GM19240 (cell line): ENCODE data around the gene HOXB3.

Source experiments
- DNase-seq: peaks from one replicate; pipeline ENCODE4 v3.0.0; 2011; ENCODE audit warnings: low spot score; ENCODE audit not compliant: insufficient read length

The HOXB3 gene

DNA sequence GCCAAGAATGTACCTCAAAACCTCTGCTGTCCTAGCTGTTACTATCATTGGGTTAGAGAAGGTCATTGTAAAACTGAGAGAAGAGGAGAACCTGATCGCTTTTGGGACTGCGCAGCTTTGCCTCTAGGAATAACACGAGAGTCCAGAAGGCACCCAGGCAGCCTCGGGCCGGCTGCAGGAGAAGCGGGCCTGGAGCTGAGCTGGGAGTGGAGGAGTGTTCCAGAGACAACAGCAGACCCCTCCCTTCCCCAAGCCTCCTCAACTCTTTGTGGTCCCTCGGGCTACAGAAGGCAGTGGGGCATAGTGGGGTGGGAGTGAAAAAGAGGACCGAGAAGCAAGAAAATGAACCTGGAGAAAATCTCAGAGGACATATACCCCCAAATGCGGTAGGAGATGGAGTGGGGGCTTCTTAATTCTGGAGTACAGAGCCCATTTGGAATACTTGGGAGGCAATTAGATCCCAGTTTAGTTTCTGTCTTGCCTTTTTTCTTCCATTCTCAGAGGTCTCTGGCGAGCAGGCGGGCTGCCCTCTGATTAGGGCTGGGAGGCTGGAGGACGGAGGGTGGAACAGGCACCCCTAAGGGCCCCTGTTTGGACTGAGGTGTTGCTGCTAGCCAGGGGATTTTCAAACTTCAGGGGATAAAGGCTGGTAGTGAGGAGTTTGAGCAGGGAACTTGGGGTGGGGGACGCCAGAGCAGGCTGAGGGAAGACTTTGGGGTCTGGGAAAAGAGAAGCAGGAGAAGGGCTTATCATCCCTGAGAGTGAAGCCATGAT lies 31.8 kb downstream of the HOXB3 start:
- DNase-seq = no peak

DNA sequence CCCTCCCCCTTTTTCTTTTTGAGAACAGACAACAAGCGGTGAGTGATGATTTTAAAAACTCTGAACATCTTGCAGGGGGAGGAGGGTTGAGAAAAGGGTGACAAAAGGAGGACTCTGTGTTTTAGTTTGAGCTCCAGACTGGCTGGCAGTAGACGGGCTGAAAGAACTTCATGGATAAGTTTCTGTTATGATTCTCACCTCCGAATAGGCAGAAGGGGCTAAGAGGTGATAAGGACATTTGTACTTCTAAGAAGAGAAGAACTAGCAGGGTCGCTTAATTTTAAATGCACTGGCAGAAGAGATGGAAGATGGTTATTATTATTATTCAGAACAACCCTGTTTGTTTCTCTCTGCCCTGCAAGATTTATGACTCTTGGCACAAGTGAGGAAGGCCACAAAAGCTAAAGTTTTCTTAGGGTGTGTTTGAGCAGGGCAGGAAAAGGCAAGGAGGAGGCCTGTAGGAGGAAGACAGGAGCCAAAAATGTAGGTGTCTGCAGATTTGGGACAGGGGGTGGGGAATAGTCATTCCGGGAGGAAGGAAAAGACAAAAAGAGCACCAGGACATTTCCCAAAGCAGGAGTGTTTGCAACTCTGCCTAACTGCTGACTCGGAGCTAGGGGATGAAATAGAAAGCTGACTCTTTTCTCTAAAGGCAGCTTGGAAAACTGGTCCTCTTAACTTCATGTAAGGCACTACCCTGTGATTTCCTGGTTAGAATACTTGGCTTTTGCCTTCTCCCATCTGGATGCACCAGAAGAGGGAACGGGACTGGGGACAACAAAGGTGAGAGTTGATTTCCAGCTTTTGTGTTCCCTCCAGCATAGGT lies 33.3 kb downstream of the HOXB3 start:
- DNase-seq = no peak

DNA sequence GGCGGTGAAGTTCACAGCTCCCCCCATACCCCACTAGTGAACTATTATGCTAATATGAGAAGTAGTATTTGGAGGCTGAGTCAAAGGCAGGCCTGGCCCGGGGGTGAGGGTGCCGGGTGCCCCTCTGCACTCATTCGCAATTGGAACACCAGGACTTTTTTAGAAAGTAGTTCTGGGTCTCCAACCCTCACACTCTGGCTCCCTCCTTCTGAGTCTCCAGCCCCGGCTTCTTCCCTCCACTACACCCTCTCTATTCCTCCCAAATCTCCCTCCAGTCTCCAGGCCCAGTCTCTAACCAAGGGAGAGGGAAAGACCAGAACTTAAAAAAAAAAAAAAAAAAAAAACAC lies 33.8 kb downstream of the HOXB3 start:
- no peak for DNase-seq

DNA sequence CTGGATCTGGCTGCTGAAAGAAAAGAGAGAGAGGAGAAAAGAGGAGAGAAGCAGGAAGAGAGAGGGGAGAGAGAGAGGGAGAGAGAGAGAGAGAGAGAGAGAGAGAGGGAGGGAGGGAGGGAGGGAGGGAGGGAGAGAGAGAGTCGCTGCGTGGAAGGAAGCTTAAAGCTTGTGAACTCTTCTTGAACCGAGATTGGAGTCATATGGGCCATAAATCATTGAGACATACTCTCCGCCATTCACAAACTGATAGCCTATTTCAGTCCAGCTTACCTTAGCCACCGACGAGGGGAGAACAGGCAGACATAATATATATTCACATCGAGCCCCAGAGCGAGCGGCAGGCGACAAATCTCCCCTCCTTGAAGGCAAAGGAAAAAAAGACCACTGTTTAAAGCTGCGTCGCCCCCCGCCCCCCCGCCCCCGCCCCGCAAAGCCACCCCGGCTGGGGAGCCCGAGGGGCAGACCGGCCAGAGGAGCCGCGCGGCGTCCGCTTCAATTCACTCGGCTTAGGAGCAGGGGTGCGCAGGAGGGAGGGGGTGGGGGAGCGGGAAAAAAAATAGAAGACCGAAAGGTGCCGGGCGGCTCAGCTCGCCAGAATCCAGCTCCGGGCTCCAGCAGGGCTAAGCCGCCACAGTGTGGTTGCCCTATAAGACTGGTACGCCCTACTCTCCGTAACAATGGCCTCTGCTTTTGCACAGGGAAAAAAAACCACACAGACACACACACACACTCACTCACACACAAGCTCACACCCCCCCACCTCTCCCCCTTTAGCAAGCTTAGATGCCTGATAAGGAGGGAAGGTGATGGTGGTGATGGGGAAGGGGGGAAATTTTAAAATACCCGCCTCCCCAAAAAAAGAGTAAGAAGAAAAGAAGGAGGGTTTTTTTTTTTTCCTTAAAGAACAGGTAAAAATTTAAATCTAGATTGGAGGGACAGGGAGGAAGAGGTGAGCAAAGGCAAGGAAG lies 34.5 kb downstream of the HOXB3 start:
- DNase-seq = no peak

DNA sequence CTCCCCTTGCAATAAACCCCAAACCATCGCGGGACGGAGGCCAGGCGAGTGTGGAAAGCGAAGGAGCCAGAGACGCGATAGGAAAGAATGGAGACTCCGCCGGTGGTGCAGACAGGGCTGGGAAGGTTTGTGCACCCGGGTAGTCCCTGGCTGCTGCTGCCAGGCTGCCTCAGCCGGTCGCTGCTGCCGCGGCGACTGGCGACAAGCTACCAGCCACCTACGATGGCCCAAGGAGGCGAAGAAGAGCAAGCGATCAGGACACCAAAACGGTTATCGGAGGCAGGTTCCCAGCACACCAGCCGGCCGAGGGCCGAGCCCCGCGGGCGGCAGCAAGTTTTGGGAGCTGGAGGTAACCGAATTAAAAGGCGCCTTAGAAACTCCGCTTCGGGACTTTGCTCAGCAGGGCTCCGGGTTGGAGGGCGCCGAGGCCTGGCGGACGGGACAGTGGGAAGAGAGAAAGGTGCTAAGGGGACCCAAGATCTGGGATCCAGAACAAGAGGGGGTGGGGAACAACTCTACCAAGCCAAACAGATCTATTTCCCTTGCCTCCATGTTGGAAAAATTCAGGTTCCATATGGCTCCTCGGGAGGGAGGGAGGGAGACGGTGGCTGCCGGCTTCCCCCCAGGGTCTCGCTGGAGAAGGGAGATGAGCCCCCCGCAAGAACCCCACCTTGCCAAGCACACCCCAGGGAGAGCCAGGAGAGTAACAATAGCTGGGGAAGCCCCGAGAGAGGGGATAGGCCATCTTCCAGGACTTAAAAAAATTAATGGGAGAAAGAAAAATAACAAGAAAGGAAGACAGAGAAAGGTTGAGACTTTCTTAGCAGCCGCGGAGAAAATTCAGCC lies 35.4 kb downstream of the HOXB3 start:
- no peak for DNase-seq

DNA sequence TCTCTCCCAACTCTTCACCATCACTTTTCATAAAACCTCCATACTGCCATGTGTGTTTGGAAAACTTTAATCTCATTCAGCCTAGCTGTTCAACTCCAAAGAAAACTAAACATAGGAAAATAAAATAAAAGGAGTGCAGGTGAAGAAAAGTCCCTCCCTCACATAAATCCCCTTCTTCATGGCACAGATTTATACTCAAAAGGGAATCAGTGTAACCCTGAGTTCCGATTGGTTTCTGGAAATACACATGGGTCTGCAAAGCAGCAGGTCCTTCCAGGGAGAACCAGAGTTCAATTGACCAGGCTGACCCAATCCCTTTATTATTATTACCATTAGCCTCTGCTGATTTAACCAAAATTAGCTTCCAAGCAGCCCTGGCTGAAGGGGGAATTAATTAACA lies 36.2 kb downstream of the HOXB3 start:
- DNase-seq = no peak

DNA sequence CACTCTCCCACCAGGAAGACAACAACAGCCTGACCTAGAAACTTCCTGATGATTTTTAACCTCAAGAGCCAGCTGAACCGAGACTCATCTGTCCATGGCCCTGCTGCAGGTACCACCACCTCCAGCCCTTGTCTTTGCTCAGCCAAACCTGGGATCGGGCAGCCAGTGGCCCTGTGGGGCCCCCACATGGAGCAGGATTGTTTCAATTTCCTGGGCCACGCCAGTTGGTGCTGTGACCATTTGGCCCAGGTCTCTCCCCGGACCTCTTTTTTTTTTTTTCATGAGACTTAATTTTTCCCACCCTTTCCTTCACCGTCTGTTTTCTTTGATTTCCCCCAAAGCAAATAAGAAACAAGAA lies 36.9 kb downstream of the HOXB3 start:
- no peak for DNase-seq

DNA sequence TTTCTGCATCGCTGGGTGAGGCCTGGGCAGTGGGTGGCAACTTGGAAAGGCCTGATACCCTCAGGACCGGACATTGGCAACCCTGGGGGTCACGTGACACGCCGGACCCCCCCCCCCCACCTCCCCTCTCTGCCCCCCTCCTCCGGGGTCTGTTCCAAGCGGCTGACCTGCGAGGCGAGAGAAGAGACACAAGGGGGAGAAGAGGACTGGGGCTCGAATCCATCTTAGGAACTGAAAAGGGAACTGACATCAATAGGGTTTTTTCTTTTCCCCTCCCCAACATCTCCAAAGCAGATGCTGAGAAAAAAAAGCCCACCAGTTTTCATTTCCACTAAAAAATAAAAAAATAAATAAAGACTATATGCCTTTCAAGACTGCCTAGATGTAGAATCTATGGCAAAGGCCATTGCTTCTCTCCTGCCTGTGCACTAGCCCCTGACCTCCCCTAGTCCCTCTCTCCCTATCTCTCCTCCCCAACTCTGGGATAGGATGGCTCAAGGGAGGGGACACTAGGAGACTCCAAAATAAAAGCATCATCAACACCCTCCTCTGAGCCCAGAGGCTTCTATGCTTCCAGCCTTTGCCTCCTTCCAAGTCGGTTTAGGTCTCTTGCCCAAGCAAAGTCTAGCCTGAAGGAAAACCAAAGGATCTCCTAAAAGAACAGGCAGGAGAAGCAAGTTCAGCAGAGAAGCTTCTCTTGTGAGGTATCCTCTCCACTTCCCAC lies 37.4 kb downstream of the HOXB3 start:
- no peak for DNase-seq

DNA sequence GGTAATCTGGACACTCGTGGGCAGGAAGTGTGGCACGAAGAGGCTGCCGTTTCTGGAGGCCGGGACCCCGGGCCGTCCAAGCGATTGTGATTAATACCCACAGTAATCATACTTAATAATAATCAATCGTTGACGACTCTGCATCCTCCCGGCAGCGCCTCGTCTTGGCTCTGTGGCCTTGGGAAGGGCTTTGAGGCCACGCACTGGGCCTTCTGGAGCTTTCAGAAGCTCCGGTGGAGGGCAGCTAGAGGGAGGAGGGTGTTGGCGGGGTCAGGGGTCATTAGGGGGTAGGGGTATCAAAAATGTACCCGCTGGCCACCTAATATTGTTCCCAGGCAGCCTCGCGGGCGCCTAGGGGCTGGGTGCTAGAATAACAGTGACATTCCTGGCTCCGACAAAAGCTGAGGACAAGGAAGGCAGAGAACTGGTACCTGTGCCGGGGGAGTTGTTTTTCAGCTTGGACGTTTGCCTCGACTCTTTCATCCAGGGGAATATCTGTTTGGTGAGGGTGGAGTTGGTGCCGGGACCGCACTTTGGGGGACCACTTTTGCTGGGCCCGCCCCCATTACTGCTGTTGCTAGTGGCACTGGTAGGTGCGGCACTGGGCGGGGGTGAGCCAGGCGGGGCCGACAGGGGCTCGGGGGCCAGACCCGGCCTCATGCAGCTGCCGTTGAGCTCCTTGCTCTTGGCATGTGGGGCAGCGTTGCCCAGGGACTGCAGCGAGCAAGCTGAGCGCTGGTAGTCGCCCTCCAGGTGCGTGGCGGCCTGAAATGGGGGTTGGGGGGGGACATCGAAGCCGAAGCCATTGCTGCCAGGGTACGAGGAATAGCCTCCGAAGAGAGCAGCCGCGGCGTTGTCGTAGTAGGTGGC lies 38.2 kb downstream of the HOXB3 start:
- DNase-seq = no peak

DNA sequence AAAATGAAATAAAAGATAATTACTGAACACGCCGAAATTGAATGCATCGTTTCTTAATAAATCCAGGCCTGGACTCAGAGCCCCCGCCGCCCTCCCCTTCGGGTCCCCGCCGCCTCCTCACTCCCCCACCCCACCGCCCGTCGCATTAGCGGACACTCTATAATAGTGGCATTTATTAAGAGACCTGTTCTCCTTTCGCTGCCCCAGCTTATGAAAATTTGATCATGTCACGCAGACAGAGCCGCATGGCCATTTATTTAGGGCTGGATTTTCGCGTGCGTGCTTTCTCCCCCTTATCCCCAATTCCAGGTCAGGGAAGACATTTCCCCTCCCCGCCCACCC lies 38.9 kb downstream of the HOXB3 start:
- DNase-seq = no peak

DNA sequence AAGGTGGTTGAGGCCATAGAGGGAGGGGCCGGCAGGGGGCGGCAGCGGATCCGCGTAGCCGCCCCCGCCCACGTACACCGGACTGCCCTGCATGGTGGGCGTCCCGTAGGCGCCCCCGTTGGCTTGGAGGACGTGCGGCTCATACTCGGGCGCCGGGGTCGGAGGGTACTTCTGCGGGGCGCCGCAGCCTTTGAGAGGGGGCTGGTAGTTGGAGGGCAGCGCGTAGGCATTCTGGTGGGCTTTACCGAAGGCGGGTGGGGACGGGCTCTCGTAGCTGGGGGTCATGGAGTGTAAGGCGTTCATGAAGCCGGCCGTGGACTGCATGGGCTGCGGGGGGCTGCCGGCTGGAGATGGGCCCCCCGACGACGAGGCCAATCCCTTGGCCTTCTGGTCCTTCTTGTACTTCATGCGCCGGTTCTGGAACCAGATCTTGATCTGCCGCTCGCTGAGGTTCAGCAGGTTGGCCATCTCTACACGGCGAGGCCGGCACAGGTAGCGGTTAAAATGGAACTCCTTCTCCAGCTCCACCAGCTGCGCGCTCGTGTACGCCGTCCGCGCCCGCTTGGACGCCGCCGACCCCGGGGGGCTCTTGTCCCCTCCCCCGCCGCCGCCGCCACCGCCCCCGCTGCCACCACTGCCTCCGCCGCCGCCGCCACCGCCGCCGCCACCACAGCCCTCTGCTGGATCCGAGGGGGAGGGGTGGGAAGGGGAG lies 39.4 kb downstream of the HOXB3 start:
- no peak for DNase-seq

DNA sequence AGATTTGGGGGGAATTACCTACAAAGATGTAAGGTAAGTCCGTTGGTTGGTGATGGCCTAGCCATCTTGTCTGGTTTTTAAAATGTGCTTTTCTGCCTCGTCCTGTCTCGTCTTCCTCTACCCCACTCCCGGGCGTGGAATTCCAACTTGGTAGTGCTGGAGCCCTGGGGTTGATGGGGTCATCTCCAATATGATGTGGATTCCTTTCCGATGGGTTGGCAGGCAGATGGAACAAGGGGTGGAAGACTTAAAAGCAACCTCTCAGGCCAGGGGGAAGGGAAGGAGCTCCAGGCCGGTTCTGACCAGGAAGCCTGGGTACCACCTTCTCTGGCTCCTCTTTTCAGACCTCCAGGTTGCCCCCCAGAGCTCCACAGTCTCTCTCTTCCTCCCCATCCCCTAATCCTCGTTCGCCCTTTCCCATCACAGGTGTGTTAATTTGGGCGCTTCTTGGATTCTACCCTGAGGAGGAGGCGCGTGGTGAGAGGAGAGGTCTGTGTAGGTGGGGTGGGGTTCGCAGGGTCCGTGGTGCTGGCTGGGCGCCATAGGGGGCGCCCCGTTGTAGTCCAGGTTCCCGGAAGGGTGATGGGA lies 40.0 kb downstream of the HOXB3 start:
- DNase-seq = no peak

DNA sequence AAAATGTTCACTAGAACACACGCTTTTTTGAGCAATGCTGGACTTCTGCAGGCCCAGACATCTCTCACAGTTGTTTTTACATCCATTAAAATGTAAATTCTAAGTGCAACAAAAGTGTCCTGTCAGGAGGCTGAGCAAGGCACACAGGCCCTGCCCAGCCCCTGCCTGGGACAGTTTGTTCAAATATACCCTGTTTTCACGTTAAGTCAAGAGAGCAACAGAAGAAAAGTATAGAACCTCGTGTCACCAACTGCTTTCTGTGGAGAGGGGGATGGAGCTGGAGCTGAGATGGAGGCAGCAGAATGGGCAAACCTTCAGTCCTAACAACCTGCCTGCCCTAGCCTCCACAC lies 40.8 kb downstream of the HOXB3 start:
- no peak for DNase-seq

DNA sequence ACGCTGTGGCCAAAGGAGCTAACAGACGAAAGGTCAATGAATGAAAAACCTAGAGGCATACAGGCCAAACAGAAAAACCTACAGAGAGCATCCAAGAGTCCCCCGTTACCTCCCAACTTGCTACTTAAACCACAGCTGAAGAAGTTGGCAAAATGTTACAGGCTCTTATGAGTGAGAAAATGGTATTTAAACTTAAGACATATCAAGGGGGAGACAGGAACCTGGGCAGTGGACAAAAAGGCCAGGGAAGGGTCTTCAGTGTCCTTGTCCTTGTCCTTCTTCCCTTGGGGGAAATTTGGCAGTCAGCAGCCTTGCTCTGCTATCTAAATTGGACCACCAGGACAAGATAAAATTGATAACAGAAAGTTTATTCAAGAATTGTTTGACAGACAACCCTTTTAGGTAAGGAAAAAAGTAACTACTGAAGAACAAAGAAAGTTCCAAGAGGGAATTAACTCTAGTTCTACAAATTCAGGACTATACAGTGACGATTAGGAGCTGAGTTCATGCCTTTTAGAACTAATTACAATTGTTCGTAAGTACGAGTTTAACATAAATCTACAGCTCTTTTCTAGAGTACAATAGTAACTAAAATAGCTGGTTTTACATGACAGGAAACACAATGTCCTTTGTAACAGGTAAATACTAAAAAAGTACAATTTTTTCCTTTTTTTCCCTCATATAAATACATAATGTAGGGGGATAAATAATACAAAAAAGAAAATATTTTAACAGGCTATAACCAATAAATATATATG lies 41.3 kb downstream of the HOXB3 start:
- no peak for DNase-seq

DNA sequence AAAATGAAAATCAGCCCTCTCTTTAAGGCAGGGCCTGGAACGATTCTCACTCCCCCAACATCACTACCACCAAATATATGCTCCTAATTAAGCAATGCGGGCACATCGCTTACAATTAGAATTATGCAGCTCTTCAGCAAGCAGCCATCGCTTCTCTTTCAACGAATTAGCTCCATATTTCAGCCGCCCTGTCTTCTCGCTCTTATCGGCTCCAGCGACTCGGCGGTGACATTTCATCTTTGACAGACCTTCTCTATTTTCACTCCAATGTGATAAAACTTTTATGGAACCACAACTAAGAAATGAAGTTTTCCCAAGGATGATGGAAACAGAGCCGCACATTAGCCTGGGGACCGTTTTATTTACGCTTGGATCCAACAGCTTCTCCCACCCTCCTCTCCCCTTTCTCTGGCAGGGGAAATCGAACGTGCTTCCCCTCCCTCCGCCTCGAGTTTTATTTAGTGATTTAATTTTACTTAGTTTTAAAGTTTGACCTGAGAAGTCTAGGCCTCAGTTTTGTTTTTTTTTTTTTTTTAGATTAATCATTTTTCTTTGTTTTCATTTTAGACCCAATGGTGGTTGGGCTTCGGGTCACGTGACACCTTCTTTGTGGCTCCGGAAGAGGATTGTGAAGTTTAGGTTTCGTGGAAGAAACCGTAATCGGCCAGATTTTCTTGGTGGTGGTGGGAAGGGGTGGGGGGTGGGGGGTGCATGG lies 42.1 kb downstream of the HOXB3 start:
- no peak for DNase-seq

DNA sequence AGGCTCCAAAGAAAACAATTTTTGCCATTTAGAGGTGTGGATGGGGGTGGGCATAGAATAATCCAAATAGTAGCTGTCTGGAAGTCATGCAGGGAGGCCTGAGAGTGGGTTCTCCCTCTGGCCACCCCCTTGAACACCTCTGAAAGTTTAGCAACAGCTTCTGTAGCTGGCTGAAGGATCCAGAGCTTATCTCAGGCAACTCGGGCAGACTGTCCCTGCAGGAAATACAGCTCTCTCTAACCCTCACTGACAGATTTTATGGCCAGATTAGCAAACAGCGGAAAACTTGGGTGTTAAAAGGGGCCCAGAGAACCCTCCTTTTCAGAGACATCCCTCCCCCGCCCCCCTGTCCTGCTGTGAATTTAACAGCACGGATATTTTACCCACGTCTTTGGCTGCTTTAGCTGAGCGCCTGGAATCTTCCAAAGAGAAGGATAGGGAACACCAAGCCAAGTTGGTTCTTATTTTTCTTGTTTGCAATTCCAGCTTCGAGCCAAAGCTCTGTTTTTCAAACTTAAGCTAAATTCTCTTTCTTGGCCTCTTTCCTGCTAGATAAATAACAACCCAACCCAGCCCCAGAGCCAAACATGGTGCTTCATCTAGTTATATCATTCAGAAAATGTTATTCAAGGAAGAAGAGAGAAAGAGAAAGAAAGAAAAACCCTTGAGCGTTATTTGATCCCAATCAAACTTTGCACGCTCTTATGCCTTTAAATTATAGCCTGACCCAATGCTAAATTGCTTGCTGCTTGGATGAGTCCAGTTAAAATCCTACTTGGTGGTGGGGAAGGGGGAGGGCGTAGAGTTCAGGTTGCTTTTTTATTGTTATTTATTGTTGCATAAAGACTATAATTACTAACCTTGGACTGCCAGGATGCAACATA lies 42.9 kb downstream of the HOXB3 start:
- DNase-seq = no peak
